Stimulated activated CD8-positive, alpha-beta memory T cell treated with anti-CD3 and anti-CD28 coated beads, Interleukin-4, amount 100 ng/mL, for 24 hours (primary cell): ENCODE results near the gene CASKIN2.
A peak's percentile ranks its signal among the peaks of the same experiment; 100 is the strongest.
"Not testable (repeated sequence)": the region's sequence is repeated elsewhere in the genome, so short reads cannot be mapped to it uniquely, and the experiment has no call there.

Experiments
- DNase-seq: peaks from one replicate; pipeline ENCODE4 v3.0.0-alpha.2; 2020; ENCODE audit warnings: low read depth

Gene CASKIN2

DNA sequence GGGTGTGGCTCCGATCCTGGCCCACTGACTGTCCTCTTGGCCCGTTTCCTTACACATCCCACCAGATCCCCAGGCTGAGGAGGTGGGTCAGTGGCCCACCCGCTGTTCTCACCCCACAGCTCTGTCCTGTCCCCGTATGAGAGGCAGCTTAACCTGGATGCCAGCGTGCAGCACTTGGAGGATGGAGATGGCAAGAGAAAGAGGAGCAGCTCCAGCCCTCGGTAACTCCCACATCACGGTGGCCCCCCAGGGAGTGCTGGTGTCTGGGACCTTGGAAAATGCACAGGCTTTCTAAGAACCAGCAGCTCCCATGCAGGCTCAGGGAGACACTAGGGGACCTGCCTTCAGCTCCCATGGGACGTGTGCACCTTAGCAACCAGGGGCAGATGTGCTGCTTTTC lies 6.0 kb upstream of the CASKIN2 start:
- DNase-seq, result no peak

DNA sequence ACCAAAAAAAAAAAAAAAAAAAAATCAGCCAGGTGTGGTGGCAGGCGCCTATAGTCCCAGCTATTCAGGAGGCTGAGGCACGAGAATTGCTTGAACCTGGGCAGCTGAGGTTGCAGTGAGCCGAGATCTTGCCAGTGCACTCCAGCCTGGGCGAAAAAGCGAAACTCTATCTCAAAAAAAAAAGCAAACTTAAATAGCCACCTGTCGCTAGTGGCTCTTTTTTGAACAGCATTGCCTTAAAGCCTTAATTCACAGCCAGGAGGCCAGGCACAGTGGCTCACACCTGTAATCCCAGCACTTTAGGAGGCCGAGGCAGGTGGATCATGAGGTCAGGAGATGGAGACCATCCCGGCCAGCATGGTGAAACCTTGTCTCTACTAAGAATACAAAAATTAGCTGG lies 5.1 kb upstream of the CASKIN2 start:
- DNase-seq, result not testable (repeated sequence)

DNA sequence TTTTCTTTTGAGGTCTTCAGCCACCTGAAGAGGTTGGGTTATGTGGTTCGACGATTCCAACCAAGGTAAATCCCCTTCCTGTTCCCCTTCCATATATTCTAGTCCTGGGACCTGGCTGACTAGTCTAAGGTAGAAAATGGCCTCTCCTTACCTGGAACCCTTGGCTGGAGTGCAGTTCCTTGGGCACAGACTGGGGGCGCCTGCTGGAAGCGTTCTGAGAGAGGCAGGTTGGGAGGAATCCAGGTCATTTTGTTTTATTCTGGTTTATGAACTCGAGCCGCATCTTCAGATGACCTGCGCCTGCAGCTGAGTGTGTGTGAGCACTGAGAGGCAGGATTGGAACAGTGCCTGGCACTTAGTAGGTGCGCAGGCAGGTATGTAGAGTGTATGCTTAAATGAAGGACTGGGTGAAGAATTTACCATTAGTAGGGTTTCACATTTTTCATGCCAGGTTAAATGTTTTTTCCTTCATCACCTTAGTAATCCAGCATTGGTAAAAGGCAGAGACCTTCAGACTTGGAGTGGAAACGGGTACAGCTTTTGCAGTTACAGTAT lies 3.7 kb upstream of the CASKIN2 start:
- DNase-seq, result no peak

DNA sequence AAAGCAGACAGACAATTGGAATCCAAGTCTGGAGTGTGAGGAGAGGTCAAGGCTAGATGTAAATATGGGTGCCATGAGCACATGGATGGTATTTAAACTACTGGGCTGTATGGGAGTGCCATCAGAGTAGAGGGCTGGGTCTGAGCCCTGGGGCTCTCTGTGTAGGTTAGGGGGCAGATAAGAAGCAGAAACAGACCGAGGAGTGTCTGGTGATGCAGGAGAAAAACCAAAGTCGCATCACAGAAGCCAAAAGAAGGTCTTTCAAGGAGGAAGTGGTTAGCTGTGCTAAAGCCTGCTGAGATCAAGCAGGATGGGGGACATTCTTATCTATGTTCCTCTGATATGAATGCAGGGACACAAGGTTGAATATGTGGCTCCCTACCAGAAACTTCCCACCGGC lies 2.9 kb upstream of the CASKIN2 start:
- DNase-seq, result no peak

DNA sequence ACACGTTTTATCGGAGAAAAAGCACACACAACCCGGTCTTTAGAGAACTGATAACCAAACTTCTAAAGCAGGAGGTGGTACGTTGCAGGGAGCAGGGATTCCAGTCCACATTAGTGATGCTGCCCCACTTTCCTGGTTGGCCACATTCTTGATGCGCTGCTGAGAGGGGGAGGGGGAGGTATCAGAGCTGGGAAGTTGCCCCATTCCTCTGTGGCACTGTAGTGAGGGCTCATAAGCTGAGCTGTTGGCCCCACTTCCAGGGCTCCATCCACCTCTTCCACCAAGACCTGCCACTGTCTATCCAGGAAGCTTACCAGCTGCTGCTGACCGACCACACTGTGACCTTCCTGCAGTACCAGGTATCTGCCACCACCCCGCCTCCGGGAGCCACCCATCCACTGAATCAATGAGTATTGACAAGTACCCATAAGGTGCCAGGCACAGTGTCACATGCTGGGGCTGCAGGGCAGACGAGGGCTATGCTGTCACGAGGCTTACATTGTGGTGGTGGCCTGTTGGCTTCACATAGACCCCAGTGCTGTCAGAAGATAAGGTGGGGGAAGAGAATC lies 2.0 kb upstream of the CASKIN2 start:
- no peak for DNase-seq

DNA sequence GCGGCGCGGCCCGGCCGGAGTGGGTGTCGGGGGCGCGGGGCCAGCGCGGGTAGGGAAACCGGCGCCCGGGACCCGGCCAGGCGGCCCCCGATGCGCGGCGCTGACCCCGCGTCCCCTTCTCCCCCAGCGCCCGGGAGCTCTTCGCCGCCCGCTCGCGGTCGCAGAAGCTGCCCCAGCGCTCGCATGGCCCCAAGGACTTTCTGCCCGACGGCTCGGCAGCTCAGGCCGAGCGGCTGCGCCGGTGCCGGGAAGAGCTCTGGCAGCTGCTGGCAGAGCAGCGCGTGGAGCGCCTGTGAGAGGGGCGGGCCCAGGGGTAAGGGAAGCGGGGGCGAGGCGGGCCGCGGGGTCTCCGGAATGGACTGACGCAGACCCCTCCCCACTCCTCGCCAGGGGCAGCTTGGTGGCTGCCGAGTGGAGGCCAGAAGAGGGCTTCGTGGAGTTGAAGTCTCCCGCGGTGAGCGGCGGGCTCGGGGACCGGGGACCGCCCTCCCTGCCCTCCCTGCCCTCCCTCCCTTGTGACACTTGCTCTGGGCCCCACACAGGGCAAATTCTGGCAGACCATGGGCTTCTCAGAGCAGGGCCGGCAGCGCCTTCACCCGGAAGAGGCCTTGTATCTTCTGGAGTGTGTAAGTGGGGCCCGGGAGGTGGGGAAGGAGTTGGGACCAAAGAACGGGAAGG lies 1.4 kb upstream of the CASKIN2 start:
- no peak for DNase-seq

DNA sequence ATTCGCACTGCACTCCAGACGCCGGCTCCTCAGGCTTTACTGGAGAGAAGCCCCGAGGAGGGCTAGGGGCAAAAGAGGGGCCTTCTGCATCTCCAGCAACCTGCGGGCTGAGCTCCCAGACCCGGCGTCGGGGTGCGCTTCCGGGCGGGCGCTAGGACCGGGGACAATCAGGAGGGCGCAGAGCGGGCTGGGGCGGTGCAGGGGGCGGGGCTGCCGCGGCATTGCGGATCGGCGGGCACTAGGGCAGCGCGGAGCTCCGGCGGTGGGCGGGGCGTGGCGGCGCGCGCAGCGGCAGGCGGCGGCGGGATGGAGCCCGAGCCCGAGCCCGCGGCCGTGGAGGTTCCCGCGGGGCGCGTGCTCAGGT lies 900 bp upstream of the CASKIN2 start, which contains the start of gene TSEN54:
Gene TSEN54, plus strand, starts transcription at position 274 of the 364 bp plus-strand sequence. Its CDS starts 33 bp downstream, at position 307.
- DNase-seq, result peak; percentile 93

DNA sequence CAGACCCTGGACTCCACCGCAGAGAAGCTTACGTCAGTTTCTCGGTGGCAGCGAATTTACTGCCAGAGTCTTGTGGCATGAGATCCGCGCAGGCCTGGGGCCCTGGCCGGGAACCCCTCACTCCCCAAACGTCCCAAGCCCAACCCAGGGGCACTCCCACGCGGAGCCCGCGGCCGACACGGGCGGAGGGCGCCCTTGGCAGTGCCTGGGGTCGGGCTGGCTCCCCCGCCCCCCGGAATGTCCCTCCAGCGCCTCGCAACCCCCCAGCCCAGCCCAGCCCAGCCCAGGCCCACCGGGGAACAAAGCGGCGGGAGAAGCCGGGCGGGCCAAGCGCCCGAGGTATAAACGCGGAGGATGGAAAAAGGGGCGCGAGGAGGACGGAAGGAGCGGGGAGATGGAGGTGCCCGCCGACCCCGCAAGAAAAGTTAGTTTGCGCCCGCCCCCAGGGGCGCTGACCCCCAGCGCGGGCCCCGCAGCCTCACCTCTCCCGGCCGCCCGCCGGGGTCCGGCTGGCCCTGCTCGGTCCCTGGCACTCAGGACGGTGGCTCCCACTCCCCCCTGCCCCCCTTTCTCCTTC lies 330 bp downstream of the CASKIN2 start:
- DNase-seq, result no peak

DNA sequence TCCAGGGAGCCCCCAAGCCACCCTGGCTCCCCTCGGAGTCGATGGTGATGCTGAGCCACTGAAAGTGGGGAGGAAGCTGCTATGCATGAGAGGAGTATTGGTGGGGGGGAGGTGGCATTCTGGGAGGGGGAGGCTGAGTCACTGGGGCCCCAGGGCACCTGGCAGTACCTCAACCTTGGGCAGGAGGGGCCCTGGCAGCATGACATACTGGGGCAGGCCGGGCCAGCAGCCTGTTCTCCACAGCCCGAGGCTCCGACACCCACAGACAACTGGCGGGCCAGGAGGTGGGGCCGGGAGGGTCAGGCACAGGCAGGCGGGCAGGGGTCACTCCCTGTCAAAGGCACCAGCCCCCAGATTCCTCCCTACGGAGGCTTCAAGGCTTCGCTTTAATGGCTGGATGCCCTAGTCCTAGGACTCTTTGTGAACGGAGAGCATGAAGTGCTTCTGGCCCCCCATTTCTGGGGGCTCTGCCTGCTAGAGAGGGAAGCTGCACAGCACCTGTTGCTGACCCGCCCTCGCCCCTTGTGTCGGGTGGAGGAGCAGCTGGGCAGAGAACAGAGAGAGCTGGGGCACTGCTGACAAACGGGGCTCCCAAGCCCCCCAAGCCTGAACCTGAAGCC lies 928 bp downstream of the CASKIN2 start:
- DNase-seq, result no peak

DNA sequence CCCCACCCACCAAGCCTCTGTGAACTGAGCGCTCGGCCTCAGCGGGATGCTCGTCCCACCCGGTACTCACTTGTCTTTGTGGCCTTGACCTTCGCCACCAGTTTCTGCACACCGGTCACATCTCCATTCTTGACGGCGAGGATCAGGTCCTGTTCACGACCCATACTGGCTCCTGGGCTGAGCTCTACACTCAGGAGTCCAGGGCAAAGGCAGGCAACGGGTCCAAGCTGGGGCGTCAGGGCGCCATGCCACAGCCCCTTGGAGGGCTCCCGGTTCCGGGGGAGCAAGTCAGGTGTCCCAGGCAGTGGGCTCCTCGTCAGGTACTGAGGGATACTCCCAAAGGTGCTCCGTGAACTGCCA lies 1.7 kb downstream of the CASKIN2 start:
- no peak for DNase-seq

DNA sequence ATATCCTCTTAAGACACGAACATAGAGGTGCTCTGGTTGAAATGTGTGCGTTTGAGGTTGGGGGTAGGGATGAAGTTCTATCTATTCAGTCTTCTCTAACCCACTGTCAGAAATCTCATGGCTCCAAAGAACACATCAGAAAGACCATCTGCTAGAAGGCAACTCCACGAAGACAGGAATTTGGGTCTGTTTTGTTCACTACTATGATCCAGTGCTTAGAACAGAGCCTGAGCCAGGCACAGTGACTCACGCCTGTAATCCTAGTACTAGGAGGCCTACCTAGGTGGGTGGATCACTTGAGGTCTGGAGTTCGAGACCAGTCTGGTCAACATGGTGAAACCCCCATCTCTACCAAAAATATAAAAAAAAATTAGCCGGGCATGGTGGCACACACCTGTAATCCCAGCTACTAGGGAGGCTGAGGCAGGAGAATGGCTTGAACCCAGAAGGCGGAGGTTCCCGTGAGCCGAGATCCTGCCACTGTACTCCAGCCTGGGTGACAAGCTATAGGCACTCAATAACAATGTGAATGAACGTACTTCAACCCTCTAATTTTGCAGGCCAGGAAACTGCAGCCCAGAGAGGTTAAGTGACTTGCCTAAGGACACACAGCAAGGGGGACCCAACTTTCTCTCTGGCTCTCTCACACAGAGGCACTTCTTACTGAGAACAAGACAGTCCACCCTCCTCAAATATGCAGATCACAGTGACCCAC lies 2.3 kb downstream of the CASKIN2 start:
- no peak for DNase-seq

DNA sequence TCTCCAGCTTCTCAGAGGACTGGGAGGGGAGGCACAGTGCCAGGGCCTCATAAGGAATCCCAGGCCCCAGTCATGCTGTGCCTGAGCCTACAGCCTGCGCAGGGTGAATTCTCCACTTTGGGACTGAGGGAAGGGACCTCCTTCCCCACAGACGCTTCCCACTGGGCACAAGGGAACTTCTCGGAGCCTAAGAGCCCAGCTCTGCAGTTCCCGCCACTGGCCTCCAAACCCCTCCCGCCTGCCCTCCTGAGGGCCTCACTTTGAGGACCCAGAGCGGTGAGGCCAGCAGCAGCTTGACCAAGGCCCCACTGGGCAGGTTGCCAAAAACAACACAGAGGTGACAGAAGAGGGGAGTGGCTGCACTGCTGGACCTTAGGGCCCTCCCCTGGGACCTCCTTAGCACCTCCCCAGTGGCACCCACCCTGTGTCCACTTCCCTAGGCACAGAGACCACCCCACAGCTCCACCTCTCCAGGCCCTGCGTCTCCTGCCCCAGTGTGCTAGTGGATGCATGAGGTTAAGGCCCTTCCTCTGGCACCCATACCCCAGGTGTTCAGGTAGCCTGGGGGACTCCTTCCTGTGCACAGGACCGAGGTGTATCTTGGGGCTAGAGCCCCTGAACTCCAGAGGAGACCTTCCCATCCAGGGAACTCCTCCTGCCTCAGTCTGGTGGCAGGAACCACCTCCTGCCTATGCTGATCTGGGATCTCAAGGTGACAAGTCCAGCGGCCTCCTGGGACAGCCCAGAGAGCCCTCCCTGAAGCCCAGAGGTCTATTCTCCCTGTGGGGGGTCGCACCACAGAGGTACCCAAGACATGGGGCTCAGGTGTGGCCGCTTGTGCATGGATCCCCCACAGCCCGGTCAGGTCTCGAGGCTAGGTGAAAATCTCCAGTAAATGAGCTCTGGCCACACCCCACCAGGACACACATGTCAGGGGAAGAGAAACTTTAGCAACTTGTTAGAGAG lies 3.4 kb downstream of the CASKIN2 start:
- DNase-seq, result no peak

DNA sequence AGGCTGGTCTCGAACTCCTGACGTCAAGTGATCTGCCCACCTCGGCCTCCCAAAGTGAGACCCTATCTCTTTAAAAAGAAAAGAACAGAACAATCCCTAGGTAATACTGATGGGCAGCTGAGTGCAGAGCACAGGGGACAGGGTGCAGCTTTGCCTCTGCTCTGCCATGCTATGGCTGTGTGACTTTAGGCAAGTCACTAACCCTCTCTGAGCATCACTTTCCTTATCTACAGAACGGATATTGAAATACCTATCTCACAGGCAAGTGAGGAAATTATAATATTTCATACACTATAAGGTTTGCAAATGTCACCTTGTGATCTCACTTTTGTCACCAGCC lies 4.1 kb downstream of the CASKIN2 start:
- no peak for DNase-seq

DNA sequence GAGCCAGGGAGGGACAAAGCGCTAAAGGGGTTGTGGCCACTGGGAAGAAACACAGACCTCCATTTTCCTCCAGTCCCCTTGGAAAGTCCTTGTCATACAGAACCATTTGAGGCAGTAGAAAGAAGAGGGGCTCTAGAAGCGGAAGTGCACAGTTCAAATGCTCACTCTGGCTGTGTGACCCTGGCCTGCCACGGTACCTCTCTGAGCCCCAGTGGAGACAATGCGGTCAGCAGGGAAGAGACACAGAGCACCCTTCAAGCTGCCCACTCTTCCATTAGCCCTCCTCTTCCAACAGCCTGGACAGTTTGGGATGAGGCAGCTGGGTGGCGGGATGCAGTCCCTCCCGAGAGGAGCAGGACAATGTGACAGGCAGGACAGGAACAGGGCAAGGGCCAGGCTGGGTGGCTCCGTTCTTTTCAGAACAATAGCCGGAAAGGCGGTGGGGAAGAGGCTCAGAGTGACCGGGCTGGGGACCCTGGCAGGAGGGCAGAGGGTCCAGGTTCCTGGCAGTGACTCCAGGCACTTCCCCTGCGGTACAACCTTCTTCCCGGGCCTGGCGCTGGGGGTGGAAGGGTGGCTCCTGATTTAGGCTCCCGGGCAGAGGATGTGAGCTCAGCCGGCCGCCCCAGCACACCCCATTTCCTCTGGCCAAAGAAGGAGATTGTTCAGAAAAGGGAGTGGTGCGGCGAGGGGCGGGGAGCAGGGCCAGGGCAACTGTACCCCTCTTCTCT lies 5.6 kb downstream of the CASKIN2 start:
- DNase-seq, result no peak

DNA sequence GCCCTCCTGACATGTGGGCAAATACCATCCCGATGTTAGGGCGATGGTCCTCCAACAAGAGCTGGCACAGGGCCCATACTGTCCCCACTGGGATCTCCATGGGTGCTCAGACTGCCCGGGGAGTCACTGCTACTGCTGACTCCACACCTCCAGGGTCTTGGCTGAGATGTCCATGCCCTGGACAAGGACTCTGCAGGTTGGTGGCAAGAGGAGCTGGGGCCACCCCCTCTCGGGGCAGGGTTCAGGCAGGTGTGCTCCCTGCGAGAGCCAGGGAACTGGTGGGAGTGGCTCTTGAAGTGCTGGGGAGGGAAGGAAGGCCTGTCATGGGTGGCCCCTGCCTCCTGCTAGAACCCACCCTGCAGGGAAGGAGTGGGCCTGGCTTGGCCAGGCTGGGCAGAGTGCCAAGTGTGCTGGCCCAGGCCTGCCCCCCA lies 6.4 kb downstream of the CASKIN2 start:
- DNase-seq, result no peak

DNA sequence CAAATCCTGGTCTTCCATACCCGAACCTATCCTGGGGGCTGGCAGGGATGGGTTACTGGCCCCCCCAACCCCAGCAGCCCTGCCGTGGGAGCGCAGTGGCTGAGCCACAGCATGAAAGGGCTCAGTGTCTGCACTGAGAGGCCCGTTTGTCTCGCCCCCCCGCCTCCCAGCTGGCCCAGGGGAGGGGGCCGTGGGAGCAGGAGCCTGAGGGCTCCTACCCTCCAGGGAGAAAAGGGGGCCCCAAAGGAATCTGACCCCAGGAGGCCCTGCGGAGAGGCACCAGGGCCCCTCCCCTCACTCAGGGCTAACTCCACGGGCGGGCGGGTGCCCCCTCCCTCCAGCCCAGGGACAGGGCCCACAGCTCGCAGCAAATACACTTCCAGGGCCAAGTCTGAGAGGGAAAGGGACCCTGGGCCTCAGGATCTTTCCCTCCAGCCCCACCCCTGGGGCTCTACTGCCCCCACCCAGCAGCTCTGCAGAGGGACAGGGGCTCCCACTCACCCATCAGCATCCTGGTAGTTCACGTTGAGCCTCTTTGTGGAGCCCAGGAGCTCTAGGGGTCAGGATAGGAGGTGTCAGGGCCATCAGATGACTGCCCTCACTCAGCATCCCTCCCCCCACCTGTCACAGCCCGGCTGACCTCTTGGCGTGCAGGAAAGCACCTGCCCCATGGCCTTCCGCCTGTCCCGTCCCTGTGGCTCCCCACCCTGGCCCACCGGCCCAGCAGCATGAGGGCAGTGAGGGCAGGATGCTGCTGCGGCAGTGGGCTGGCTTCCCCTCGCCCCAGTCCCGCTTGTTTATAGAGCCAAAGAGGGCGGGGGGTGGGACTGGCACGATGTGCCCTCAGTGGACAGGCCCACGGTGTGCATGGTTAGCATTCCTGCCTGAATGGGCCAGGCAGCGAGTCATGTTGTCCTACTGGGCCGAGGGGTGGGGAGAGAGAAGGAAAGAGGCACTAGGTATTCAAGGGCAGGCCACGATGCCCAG lies 7.3 kb downstream of the CASKIN2 start:
- no peak for DNase-seq

DNA sequence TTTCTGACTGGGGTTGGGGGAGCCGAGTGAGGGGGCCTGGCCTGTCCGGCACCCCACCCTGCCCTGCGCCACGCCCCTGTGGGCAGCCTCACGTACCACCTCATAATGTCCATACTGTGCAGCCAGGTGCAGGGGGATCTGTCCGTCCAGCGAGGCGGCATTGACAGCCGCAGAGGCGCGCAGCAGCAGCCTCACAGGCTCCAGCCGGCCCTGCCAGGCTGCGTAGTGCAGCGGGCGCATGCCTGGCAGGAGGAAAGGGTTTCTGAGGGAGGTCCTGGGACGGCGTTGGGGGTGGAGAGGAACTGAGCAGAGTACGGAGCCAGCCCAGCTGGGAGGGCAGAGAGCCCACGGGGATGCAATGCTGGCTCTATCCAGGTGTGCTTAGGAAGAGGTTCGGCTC lies 8.4 kb downstream of the CASKIN2 start:
- DNase-seq, result no peak

DNA sequence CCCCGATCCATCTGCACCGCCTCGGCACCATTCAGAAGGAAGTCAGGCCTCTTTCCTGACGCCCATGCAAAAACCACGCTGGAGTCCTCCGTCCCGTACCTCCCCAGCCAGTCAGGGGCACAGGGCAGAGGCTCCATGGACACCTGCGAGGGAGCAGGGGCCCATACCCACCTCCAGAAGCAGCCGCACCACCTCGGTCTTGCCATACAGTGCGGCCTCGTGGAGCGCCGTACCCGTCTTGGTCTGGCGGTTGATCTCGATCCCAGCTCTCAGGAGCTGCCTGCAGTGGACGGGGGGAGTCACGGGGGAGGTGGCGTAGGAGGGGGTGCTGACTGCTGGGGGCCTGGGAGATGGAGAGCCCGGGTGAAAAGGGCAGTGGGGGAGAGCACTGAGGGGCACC lies 9.2 kb downstream of the CASKIN2 start:
- DNase-seq, result no peak

DNA sequence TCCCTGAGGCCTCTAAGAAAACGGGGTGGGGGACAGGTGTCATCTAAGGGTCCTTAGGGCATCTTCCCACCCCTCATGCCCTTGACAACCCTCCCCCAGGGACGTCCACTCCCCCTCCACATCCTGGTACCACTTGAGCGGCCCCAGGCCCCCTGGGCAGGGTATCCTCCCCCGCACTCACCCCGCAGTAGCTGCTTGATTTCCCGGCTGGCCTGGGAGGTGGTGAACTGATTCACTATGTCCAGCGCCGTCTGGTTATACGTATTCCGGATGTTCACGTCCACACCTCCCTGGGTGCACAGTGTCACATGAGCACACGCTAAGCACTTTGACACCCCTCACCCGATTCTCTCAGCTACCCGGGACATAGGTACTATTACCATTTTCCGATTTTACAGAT lies 9.7 kb downstream of the CASKIN2 start:
- DNase-seq, result no peak

DNA sequence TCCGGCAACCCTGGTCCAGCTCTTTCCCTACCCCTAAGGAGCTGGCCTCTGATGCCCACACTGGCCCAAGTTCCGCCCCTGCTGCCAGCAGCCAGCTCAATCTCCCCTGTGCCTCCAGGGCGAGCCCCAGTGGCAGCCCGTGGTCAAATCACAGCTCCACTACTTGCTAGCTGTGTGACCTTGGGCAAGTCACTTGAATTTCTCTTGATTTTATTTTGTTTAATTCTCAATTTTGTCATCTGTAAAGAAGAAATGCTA lies 10.3 kb downstream of the CASKIN2 start:
- DNase-seq, result no peak
